ENCODE data around the gene SMIM41.

Gene SMIM41

DNA sequence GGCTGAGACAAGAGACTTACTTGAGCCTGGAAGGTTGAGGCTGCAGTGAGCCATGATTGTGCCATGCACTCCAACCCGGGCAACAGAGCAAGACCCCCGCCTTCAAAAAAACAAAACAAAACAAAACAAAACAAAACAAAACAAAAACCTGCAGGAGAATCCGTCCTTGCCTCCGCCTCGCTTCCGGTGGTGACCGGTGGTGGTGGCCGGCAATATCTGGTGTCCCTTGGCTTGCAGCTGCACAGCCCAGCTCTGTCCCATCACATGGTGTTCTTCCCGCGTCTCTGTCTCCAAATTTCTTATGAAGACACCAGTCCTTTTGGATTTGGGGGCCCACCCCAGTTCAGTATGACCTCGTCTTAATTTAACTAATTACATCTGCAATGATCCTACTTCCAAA, 10.0 kb downstream of the SMIM41 start:
- Histone ChIP-seq H3K36me3 (ENCODE audit: control insufficient read depth, insufficient read depth, low read length) (no peaks in the 10 kb centered on the region), H3K27me3 (replicated peaks; ENCODE audit: control insufficient read depth, insufficient read depth, low read length) (no peaks in the 10 kb centered on the region; the same call in 1 of the 2 replicates), H3K4me3 (replicated peaks; ENCODE audit: low read depth, low read length) (no peak overlapping the region)
- no peak for DNase-seq (ENCODE audit: extremely low read depth, insufficient read length)
- TF ChIP-seq, protein P1, sequence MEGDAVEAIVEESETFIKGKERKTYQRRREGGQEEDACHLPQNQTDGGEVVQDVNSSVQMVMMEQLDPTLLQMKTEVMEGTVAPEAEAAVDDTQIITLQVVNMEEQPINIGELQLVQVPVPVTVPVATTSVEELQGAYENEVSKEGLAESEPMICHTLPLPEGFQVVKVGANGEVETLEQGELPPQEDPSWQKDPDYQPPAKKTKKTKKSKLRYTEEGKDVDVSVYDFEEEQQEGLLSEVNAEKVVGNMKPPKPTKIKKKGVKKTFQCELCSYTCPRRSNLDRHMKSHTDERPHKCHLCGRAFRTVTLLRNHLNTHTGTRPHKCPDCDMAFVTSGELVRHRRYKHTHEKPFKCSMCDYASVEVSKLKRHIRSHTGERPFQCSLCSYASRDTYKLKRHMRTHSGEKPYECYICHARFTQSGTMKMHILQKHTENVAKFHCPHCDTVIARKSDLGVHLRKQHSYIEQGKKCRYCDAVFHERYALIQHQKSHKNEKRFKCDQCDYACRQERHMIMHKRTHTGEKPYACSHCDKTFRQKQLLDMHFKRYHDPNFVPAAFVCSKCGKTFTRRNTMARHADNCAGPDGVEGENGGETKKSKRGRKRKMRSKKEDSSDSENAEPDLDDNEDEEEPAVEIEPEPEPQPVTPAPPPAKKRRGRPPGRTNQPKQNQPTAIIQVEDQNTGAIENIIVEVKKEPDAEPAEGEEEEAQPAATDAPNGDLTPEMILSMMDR (IDR thresholded peaks at IDR 0.05; ENCODE audit: insufficient read depth, low read length, poor library complexity, severe bottlenecking), result no peak

DNA sequence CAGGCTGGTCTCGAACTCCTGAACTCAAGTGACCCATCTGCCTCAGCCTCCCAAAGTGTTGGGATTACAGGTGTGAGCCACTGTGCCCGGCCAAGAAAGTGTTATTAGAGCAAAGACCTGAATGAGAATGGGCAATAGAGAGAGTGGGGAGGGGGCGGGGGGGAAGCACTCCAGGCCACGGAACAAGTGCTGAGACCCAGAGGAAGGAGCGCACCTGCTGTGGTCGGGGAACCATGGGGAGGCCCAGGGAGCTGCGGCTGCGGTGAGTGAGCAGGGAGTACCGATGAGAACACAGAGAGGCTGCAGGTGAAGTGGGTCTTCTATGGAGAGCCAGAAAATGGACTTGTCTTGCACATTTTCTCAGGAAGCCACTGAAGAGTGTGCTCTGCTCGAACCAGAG, 10.8 kb downstream of the SMIM41 start:
- Histone ChIP-seq H3K4me3 (replicated peaks; ENCODE audit: low read depth, low read length) (no peak overlapping the region), H3K27me3 (replicated peaks; ENCODE audit: control insufficient read depth, insufficient read depth, low read length) (no peaks in the 10 kb centered on the region; the same call in 1 of the 2 replicates), H3K36me3 (ENCODE audit: control insufficient read depth, insufficient read depth, low read length) (no peaks in the 10 kb centered on the region)
- DNase-seq (ENCODE audit: extremely low read depth, insufficient read length), result no peak
- TF ChIP-seq, protein P1 (IDR thresholded peaks at IDR 0.05; ENCODE audit: insufficient read depth, low read length, poor library complexity, severe bottlenecking), result no peak

DNA sequence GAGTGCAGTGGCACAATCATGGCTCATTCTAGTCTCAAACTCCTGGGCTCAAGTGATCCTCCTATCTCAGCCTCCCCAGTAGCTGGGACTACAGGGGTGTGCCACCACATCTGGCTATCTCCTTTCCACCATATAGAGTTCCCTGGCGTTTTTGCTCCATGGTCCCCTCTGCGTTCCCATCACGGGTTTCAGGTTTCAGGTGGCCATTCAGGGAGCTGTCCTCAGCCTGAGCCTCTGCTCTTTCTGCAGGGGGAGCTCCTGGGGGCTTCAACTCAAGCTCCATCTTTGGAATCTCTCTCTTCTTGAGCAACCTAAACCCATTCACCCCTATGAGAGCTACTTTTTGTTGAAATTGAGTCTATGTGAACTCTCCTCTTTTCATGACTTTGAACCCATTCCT, 11.6 kb downstream of the SMIM41 start:
- Histone ChIP-seq H3K36me3 (ENCODE audit: control insufficient read depth, insufficient read depth, low read length) (no peaks in the 10 kb centered on the region), H3K27me3 (replicated peaks; ENCODE audit: control insufficient read depth, insufficient read depth, low read length) (no peaks in the 10 kb centered on the region; the same call in 1 of the 2 replicates), H3K4me3 (replicated peaks; ENCODE audit: low read depth, low read length) (no peak overlapping the region)
- no peak for DNase-seq (ENCODE audit: extremely low read depth, insufficient read length)
- TF ChIP-seq, protein P1 (IDR thresholded peaks at IDR 0.05; ENCODE audit: insufficient read depth, low read length, poor library complexity, severe bottlenecking), result no peak

DNA sequence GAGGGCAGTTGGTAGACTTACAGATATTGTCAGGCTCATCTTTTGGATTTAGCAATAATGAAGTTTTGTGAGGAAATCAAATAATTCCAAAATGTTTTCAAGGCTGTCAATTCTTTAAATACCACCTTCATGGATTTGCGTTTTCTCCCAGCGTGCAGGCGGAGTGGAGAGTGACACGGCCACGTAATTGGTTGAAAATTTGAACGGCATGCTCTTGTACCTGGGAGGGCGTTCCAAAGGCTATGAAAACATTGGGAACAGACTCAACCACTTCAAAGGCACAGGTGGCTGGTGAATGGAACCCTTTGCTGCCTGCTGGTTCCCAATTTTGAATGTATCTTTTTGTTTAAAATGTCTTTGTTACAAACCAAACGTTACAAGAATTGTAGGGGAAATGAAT, 12.4 kb downstream of the SMIM41 start:
- no peaks in the 10 kb centered on the region for H3K36me3 ChIP-seq (ENCODE audit: control insufficient read depth, insufficient read depth, low read length)
- no peak for DNase-seq (ENCODE audit: extremely low read depth, insufficient read length)
- H3K4me3 ChIP-seq (replicated peaks; ENCODE audit: low read depth, low read length), result no peak overlapping the region
- TF ChIP-seq, protein P1 (IDR thresholded peaks at IDR 0.05; ENCODE audit: insufficient read depth, low read length, poor library complexity, severe bottlenecking), result no peak
- no peaks in the 10 kb centered on the region; the same call in 1 of the 2 replicates for H3K27me3 ChIP-seq (replicated peaks; ENCODE audit: control insufficient read depth, insufficient read depth, low read length)

DNA sequence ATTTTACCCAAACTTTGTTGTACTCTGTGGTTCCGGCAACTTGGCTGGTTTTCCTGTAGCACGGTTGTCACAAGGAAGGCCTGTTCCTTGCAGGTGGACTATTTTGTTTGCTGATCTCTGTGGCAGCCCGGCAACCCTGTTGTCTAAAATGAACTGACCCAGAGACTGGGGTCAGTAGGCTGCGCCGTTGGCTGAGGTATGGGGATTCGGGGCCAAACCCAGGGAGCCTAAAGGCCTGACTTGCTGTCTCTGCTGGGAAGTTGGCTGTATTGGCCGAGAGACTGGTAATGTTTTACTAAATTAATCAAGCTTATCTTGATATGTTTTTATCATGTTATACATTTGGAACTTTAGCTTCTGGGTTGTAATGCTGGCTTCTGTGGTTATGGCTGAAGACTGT, 13.8 kb downstream of the SMIM41 start:
- DNase-seq (ENCODE audit: extremely low read depth, insufficient read length), result no peak
- TF ChIP-seq, protein P1 (IDR thresholded peaks at IDR 0.05; ENCODE audit: insufficient read depth, low read length, poor library complexity, severe bottlenecking), result no peak
- H3K27me3 ChIP-seq (replicated peaks; ENCODE audit: control insufficient read depth, insufficient read depth, low read length), result no peaks in the 10 kb centered on the region; the same call in 1 of the 2 replicates
- no peaks in the 10 kb centered on the region for H3K36me3 ChIP-seq (ENCODE audit: control insufficient read depth, insufficient read depth, low read length)
- H3K4me3 ChIP-seq (replicated peaks; ENCODE audit: low read depth, low read length), result no peak overlapping the region
